Panc1 (cell line): ENCODE results near the gene SNORC. TPM values are rescaled to one million over a fixed set of nuclear protein-coding genes. Genes with fewer than 3 reads are reported as not detected.

Experiments
- ATAC-seq: fragments of 200-7000 bp; cut with Tn5 transposase; 2 replicates; pipeline ENCODE4 v1.9.1; 2020; ENCODE audit warnings: mild to moderate bottlenecking, moderate library complexity
- BruUV-seq: library from RNA; stranded (reverse); fragments of 400-500 nt; replicated peaks from 2 replicates; lab custom pipeline; 2021; lab: Mats Ljungman, UMichigan
- CTCF ChIA-PET: fragments of 300-600 bp; sonication (Branson Sonifier 250); formaldehyde crosslinking; loops from one replicate; lab custom pipeline; 2022; ENCODE audit warnings: antibody characterized with exemption; lab: Charles Lee
- POLR2A ChIA-PET: fragments of 300-600 bp; sonication (Branson Sonifier 250); formaldehyde crosslinking; loops from one replicate; lab custom pipeline; 2022; ENCODE audit warnings: antibody characterized with exemption; lab: Charles Lee
- DNase-seq: peaks from one replicate; pipeline ENCODE4 v3.0.0-alpha.2; 2010; ENCODE audit warnings: low read depth, low spot score
- H3K27ac ChIP-seq: 2 replicates; pipeline ENCODE4 v1.5.1; 2011; ENCODE audit warnings: mild to moderate bottlenecking, low read length, inconsistent platforms
- H3K27me3 ChIP-seq: fragments of 200-500 bp; sonication (Bioruptor generic); 2 replicates; pipeline ENCODE4 v1.6.0; 2014; ENCODE audit warnings: low read length, inconsistent platforms; ENCODE audit not compliant: control insufficient read depth, insufficient read depth
- H3K36me3 ChIP-seq: fragments of 200-500 bp; sonication (Bioruptor generic); 2 replicates; pipeline ENCODE4 v1.5.1; 2014; ENCODE audit warnings: inconsistent platforms, mild to moderate bottlenecking, low read length, moderate library complexity; ENCODE audit not compliant: control insufficient read depth, insufficient read depth
- H3K4me1 ChIP-seq: 2 replicates; pipeline ENCODE4 v1.5.1; 2011; ENCODE audit warnings: inconsistent platforms, mild to moderate bottlenecking, low read length, moderate library complexity; ENCODE audit not compliant: control insufficient read depth, insufficient read depth
- H3K4me3 ChIP-seq, 2 experiments: 2 replicates each; pipeline ENCODE4 v1.5.1; 2011 to 2012; ENCODE audit warnings: low read depth in 2 of 2, low read length in 2 of 2, mild to moderate bottlenecking in 2 of 2, inconsistent platforms in 1 of 2, moderate library complexity in 1 of 2
- H3K9me3 ChIP-seq: fragments of 200-500 bp; sonication (Bioruptor generic); 2 replicates; pipeline ENCODE4 v1.5.1; 2014; ENCODE audit warnings: low read depth, mild to moderate bottlenecking, inconsistent platforms, low read length, moderate library complexity; ENCODE audit not compliant: control insufficient read depth, insufficient read depth
- POLR2AphosphoS5 ChIP-seq: IDR thresholded peaks from 2 replicates; pipeline ENCODE4 v1.6.1; 2012; ENCODE audit warnings: mild to moderate bottlenecking, low read depth, low read length, moderate library complexity
- REST ChIP-seq, 2 experiments: IDR thresholded peaks; 2 replicates each; pipeline ENCODE4 v1.6.1; 2011 to 2012; ENCODE audit warnings: low read depth in 2 of 2, control low read depth in 1 of 2, low read length in 1 of 2, mild to moderate bottlenecking in 1 of 2, moderate library complexity in 1 of 2; ENCODE audit not compliant: insufficient read depth in 1 of 2
- SIN3A ChIP-seq: IDR thresholded peaks from 2 replicates; pipeline ENCODE4 v1.6.1; 2012; ENCODE audit warnings: low read depth, mild to moderate bottlenecking, low read length, moderate library complexity, borderline replicate concordance; ENCODE audit not compliant: insufficient read depth
- TCF7L2 ChIP-seq: IDR thresholded peaks from 2 replicates; pipeline ENCODE4 v1.6.1; 2011; ENCODE audit warnings: mild to moderate bottlenecking, low read depth, low read length, inconsistent platforms
- in situ Hi-C: cut with HindIII; loops from 2 replicates; pipeline ENCODE4 v1.10.0; 2016; ENCODE audit warnings: low sequenced_read_pairs, low pct_unique_long_range_greater_than_20kb
- intact Hi-C: fragments of 100-400 bp; cut with micrococcal nuclease; formaldehyde crosslinking; loops from one replicate; pipeline ENCODE4 v1.10.0; 2022; ENCODE audit not compliant: unreplicated experiment
- total RNA-seq: library from RNA; stranded (reverse); gene quantifications from one replicate; pipeline ENCODE4 v1.2.1, GENCODE V29; 2021; ENCODE audit not compliant: unreplicated experiment
- TF ChIP-seq, protein P1 (sequence below): fragments of 450-650 bp; IDR thresholded peaks from 2 replicates; pipeline ENCODE4 v1.5.1; 2017; ENCODE audit warnings: mild to moderate bottlenecking

SNORC gene
- total RNA-seq, 1 experiment from 2014 or later = 6.8 TPM

GRCh38 chr2:232877940-232878511 lies 8.0 kb downstream of the SNORC start:
- no TSS peak for BruUV-seq

GRCh38 chr2:232878855-232879617 lies 9.0 kb downstream of the SNORC start:
- no peak for ATAC-seq
- no peak for TF ChIP-seq TCF7L2
- no peak for TF ChIP-seq SIN3A
- TF ChIP-seq POLR2AphosphoS5 = no peak
- TF ChIP-seq, protein P1, sequence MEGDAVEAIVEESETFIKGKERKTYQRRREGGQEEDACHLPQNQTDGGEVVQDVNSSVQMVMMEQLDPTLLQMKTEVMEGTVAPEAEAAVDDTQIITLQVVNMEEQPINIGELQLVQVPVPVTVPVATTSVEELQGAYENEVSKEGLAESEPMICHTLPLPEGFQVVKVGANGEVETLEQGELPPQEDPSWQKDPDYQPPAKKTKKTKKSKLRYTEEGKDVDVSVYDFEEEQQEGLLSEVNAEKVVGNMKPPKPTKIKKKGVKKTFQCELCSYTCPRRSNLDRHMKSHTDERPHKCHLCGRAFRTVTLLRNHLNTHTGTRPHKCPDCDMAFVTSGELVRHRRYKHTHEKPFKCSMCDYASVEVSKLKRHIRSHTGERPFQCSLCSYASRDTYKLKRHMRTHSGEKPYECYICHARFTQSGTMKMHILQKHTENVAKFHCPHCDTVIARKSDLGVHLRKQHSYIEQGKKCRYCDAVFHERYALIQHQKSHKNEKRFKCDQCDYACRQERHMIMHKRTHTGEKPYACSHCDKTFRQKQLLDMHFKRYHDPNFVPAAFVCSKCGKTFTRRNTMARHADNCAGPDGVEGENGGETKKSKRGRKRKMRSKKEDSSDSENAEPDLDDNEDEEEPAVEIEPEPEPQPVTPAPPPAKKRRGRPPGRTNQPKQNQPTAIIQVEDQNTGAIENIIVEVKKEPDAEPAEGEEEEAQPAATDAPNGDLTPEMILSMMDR = no peak
- no peak for TF ChIP-seq REST (IDR thresholded peaks at IDR 0.05; ENCODE audit: insufficient read depth in 1 of 2, low read depth in 2 of 2, low read length in 1 of 2)
- in situ Hi-C loops (no loop called here), intact Hi-C loops (no loop called here)
- no peak for DNase-seq
- no peak overlapping the region for H3K27ac ChIP-seq
- H3K4me3 ChIP-seq = no peak overlapping the region
- no peaks in the 10 kb centered on the region for H3K9me3 ChIP-seq
- no peaks in the 10 kb centered on the region for H3K27me3 ChIP-seq
- BruUV-seq = no TSS peak
- no peaks in the 10 kb centered on the region for H3K36me3 ChIP-seq
- CTCF ChIA-PET = no interaction called here
- POLR2A ChIA-PET = no interaction called here
- peaks cover 20% of the 10 kb centered on the region for H3K4me1 ChIP-seq

More at GRCh38 chr2:232877940-232878511, 8.0 kb downstream of the SNORC start:
- H3K9me3 ChIP-seq = no peaks in the 10 kb centered on the region
- CTCF ChIA-PET = interaction anchor here (0.6 kb wide), 1 partner anchor 355 kb away, joined by 3 read pairs; no protein-coding TSS in a partner anchor
- no peaks in the 10 kb centered on the region for H3K27me3 ChIP-seq
- no peak overlapping the region for H3K27ac ChIP-seq
- TF ChIP-seq REST (IDR thresholded peaks at IDR 0.05; ENCODE audit: insufficient read depth in 1 of 2, low read depth in 2 of 2, low read length in 1 of 2) (no peak), TCF7L2 (no peak), POLR2AphosphoS5 (no peak), SIN3A (no peak)
- TF ChIP-seq, protein P1 = no peak
- H3K4me1 ChIP-seq = peaks cover 23% of the 10 kb centered on the region
- H3K36me3 ChIP-seq = no peaks in the 10 kb centered on the region
- intact Hi-C loops (no loop called here), in situ Hi-C loops (no loop called here)
- DNase-seq (no peak), ATAC-seq (no peak)
- H3K4me3 ChIP-seq = no peak overlapping the region; a peak in 1 of 4 replicates
- POLR2A ChIA-PET = interaction anchor here (0.7 kb wide), 1 partner anchor 355 kb away, joined by 3 read pairs; no protein-coding TSS in a partner anchor
